Upper lobe of left lung (tissue), 4 donors: ENCODE measurements around the gene ZNF593OS.

Source experiments
- POLR2A ChIP-seq, 4 donors: fragments of 450-650 bp; IDR thresholded peaks; one replicate each; pipeline ENCODE4 v1.5.1; 2016 to 2017; ENCODE audit warnings: antibody characterized with exemption in 4 of 4, mild to moderate bottlenecking in 2 of 4
- POLR2AphosphoS5 ChIP-seq, 2 donors: sonication (generic); formaldehyde crosslinking; IDR thresholded peaks; one replicate each; pipeline ENCODE4 v1.5.1; 2017; ENCODE audit warnings: antibody characterized with exemption in 2 of 2
- TF ChIP-seq, protein P1 (sequence below), 6 experiments: fragments of 450-650 bp in 4 of 6; fragments of 200-600 bp in 2 of 6; sonication (generic) in 2 of 6; IDR thresholded peaks; one replicate each; pipeline ENCODE4 v1.5.1; 2016 to 2019; ENCODE audit warnings: antibody characterized with exemption in 6 of 6

DNA sequence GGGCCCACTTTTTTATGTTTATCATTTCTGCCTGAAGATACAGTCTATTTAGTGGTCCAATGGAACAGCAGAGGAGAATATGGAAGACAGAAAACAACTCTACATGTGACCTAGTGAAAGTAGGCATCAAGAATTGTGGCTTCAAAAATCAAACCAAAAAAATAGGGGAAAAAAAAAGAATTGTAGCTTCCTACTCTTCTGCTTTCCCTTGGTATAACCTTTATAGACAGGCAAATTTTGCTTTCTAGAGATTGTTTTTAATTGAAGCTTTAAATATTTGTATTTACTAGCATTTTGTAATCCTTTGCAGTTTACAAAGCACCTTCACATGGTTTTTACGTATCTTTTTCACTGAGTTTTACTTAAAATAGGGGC is 45.7 kb downstream of the ZNF593OS start:
- TF ChIP-seq, protein P1, sequence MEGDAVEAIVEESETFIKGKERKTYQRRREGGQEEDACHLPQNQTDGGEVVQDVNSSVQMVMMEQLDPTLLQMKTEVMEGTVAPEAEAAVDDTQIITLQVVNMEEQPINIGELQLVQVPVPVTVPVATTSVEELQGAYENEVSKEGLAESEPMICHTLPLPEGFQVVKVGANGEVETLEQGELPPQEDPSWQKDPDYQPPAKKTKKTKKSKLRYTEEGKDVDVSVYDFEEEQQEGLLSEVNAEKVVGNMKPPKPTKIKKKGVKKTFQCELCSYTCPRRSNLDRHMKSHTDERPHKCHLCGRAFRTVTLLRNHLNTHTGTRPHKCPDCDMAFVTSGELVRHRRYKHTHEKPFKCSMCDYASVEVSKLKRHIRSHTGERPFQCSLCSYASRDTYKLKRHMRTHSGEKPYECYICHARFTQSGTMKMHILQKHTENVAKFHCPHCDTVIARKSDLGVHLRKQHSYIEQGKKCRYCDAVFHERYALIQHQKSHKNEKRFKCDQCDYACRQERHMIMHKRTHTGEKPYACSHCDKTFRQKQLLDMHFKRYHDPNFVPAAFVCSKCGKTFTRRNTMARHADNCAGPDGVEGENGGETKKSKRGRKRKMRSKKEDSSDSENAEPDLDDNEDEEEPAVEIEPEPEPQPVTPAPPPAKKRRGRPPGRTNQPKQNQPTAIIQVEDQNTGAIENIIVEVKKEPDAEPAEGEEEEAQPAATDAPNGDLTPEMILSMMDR (IDR thresholded peaks at IDR 0.05) = no peak
- no peak for TF ChIP-seq POLR2A (IDR thresholded peaks at IDR 0.05)
- no peak for TF ChIP-seq POLR2AphosphoS5 (IDR thresholded peaks at IDR 0.05)
